Central memory CD4-positive, alpha-beta T cell (primary cell): ENCODE results near the gene ALG8.
"Not testable (repeated sequence)": the region's sequence is repeated elsewhere in the genome, so short reads cannot be mapped to it uniquely, and the experiment has no call there.

Source experiments
- DNase-seq: peaks from one replicate; pipeline ENCODE4 v3.0.0; 2022

Gene ALG8

GRCh38 chr11:78066471-78066870, 73.0 kb downstream of the ALG8 start:
- DNase-seq, result no peak

GRCh38 chr11:78065203-78065602, 74.2 kb downstream of the ALG8 start:
- DNase-seq, result no peak

DNA sequence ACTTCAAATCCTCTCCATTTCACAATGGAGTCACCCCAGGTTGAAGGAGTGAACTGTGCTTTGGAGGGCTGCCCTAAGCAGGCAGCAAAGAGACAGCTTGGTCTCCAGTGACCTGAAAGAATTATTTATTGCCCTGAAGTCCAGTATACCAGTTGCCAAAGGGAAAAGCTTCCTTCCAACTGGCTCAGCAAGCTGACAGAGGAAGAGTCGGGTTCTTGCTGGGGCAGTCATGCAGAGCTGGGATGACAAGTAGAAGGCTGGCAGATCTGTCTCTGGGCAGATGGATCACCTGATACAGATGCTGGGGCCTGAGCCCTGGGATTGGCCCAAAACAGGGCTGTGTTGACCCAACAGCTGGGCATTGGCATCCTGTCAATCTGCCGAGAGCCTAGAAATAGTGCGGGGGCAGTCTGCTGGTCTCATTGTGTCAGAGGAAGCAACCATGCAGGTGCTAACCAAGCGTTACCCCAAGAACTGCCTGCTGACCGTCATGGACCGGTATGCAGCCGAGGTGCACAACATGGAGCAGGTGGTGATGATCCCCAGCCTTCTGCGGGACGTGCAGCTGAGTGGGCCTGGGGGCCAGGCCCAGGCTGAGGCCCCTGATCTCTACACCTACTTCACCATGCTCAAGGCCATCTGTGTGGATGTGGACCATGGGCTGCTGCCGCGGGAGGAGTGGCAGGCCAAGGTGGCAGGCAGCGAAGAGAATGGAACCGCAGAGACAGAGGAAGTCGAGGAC, 75.8 kb downstream of the ALG8 start, which contains the start of gene THRSP:
Gene THRSP (plus strand): TSS at position 422 of the 742 bp plus-strand sequence. CDS start 21 bp downstream, at position 443.
- DNase-seq, result no peak

DNA sequence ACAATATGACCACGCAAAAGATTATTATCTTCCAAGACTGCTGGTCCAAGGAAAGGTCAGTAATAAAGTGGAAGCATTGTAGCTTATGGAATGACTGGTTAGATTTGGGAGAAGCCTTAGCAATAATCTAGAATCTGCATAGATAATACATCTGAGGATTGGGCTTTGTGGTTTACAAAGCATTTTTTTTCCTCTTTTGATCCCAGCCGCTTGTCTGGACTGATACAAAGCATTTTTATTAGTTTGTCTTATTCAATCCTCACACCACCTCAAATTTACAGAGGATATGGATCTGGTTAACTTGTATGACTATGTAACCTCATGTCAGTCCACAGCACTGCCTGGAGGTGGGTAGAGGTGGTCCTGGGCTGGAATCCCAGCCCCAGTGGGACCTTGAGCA, 76.8 kb downstream of the ALG8 start:
- DNase-seq, result no peak

DNA sequence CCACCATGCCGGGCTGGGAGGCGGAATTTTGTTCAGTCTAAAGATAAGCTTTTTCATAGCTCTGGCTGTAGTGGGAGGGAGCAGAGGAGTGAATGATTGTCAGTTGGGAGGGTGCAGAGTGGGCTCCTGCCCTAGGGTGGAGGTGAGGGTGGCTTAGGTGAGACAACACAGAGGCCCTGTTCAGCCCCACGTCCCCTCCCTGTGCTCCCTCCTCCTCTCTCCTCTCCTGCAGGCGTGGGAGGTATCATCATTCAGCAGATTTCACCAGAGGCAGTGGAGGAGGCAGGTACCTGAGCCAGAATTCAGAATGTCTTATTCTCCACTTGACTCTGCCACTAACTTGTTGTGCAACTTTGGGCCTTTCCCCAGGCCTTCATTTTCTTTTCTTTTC, 77.5 kb downstream of the ALG8 start:
- no peak for DNase-seq

DNA sequence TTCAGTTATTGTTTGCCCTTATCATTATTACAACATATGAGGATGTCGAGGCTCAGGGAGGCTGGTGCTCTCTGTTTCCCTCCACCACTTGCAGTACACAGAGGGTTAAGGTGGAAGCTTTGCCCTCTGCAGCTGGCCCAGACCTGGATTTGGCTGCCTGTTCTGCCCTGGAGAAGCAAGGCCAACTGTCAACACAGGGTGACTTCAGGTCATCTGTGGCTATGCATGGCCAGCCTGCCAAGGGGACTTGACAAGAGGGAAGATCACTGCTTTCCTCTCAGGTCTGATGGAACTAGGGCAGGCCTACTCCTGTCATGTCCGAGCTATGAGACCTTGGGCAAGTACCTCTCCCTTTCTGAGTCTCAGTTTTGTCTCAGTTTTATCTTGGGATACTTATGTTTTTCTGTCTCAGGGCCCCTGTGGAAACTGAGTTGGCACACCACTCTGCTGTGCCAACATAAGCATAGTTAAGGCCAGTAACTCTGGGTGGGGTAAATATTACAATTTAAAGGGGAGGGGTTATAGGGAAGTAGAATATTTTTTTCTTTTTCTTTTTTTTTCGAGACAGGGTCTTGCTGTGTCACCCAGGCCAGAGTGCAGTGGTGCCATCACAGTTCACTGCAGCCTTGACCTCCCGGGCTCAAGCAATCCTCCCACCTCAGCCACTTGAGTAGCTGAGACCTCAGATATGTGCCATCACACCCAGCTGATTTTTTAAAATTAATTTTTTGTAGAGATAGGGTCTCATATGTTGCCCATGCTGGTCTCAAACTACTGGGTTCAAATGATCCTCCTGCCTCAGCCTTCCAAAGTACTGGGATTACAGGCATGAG, 78.1 kb downstream of the ALG8 start:
- no peak for DNase-seq

GRCh38 chr11:78060533-78060932, 78.9 kb downstream of the ALG8 start:
- no peak for DNase-seq

DNA sequence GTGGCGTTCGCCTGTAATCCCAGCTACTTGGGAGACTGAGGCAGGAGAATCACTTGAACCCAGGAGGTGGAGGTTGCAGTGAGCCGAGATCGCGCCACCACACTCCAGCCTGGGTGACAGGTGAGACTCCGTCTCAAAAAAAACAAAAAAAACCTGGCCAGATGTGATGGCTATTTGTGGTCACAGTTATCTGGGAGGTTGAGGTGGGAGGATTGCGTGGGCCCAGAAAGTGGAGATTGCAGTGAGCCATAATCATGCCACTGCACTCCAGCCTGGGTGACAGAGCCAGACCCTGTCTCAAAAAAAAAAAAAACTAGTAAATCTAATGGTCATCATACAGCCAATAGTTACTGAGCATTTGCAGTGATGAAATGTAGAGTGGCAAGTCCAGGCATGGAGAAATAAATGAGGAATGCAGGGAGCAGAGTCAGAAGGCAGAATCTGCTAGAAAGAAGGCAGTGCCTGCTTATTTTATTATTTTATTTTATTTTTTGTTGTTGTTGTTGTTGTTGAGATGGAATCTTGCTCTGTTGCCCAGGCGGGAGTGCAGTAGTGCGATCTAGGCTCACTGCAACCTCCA, 79.6 kb downstream of the ALG8 start:
- not testable (repeated sequence) for DNase-seq

- no peak for DNase-seq
These were observed 81.9 kb downstream of the ALG8 start for GRCh38 chr11:78057462-78058055.

GRCh38 chr11:78056093-78056492, 83.3 kb downstream of the ALG8 start:
- no peak for DNase-seq

DNA sequence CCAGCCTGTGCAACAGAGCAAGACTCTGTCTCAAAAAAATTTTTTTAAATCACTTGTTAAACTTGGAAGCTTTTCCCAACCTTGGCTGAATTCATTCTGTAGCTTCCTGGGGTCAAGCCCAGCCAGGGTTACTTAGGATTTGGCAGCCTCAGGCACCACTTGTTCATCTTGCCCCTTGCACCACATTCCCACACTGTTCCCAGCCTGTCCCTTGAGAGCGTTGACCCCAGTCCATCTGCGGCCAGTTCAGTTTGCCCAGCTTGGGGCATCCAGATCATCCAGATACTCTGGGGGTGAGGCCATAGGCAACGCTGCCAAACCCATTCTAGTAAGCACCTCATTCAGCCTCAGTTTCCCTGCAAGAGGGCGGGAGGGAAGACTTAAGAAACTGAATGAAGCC, 84.5 kb downstream of the ALG8 start:
- no peak for DNase-seq

- no peak for DNase-seq
These were observed 88.2 kb downstream of the ALG8 start for GRCh38 chr11:78050964-78051831.
